PC-9 (cell line): Measurements from ENCODE around the gene SIGLEC8. TPM values are rescaled to one million over a fixed set of nuclear protein-coding genes. Genes with fewer than 3 reads are reported as not detected.

ENCODE experiments used
- BruUV-seq: library from RNA; stranded (reverse); fragments of 400-500 nt; replicated peaks from 2 replicates; lab custom pipeline; 2021; lab: Mats Ljungman, UMichigan
- CTCF ChIA-PET: fragments of 300-600 bp; sonication (Branson Sonifier 250); formaldehyde crosslinking; loops from one replicate; lab custom pipeline; 2022; ENCODE audit warnings: antibody characterized with exemption; lab: Charles Lee
- POLR2A ChIA-PET: fragments of 300-600 bp; sonication (Branson Sonifier 250); formaldehyde crosslinking; loops from one replicate; lab custom pipeline; 2022; ENCODE audit warnings: antibody characterized with exemption; ENCODE audit not compliant: unreplicated experiment; lab: Charles Lee
- DNase-seq, 2 experiments: peaks; one replicate each; pipeline versions ENCODE4 v3.0.0 to v3.0.0-alpha.2; 2015 to 2022; ENCODE audit warnings: mixed read lengths in 1 of 2
- H2AFZ ChIP-seq: fragments of 200-600 bp; sonication (generic); 2 replicates; pipeline ENCODE4 v1.8.1; 2017; ENCODE audit warnings: antibody characterized with exemption
- H3F3A ChIP-seq: fragments of 200-600 bp; sonication (generic); 2 replicates; pipeline ENCODE4 v1.8.1; 2017; ENCODE audit warnings: antibody characterized with exemption, mild to moderate bottlenecking, low read depth; ENCODE audit not compliant: insufficient read depth
- H3K27ac ChIP-seq: fragments of 200-600 bp; sonication (generic); 2 replicates; pipeline ENCODE4 v1.6.1; 2016; ENCODE audit warnings: mixed run types
- H3K27me3 ChIP-seq: fragments of 200-600 bp; sonication (generic); 2 replicates; pipeline ENCODE4 v1.6.1; 2016; ENCODE audit warnings: low read depth, mixed run types; ENCODE audit not compliant: insufficient read depth
- H3K36me3 ChIP-seq: fragments of 200-600 bp; sonication (generic); 2 replicates; pipeline ENCODE4 v1.6.1; 2016; ENCODE audit warnings: low read depth, mixed run types
- H3K4me1 ChIP-seq: fragments of 200-600 bp; sonication (generic); replicated peaks from 2 replicates; pipeline ENCODE4 v1.6.1; 2016; ENCODE audit warnings: mixed run types; ENCODE audit not compliant: insufficient read depth
- H3K4me2 ChIP-seq: fragments of 200-600 bp; sonication (generic); 2 replicates; pipeline ENCODE4 v1.6.1; 2017; ENCODE audit warnings: mixed run types
- H3K4me3 ChIP-seq: fragments of 200-600 bp; sonication (generic); 2 replicates; pipeline ENCODE4 v1.6.1; 2016; ENCODE audit warnings: mixed run types
- H3K79me2 ChIP-seq: fragments of 200-600 bp; sonication (generic); 2 replicates; pipeline ENCODE4 v1.6.1; 2017; ENCODE audit warnings: low read depth, mixed run types
- H3K9me2 ChIP-seq: fragments of 200-600 bp; sonication (generic); 2 replicates; pipeline ENCODE4 v1.8.1; 2017; ENCODE audit warnings: mild to moderate bottlenecking; ENCODE audit not compliant: insufficient read depth
- H3K9me3 ChIP-seq: fragments of 200-600 bp; sonication (generic); 2 replicates; pipeline ENCODE4 v1.8.1; 2016; ENCODE audit warnings: low read depth; ENCODE audit not compliant: insufficient read depth
- H4K20me1 ChIP-seq: fragments of 200-600 bp; sonication (generic); 2 replicates; pipeline ENCODE4 v1.8.1; 2017; ENCODE audit not compliant: insufficient read depth
- EZH2 ChIP-seq: fragments of 200-600 bp; sonication (generic); IDR thresholded peaks from 2 replicates; pipeline ENCODE4 v1.8.0; 2017; ENCODE audit warnings: antibody characterized with exemption, low read depth
- intact Hi-C: fragments of 100-400 bp; cut with micrococcal nuclease; formaldehyde crosslinking; loops from one replicate; pipeline ENCODE4 v1.10.0; 2022; ENCODE audit not compliant: unreplicated experiment
- total RNA-seq: library from RNA; stranded (reverse); gene quantifications from 2 replicates; pipeline ENCODE4 v1.2.3, GENCODE V29; 2021
- TF ChIP-seq, protein P1 (sequence below): fragments of 200-600 bp; sonication (generic); conservative IDR thresholded peaks from 2 replicates; pipeline ENCODE4 v1.6.1; 2017; ENCODE audit warnings: mixed run types, antibody characterized with exemption, mild to moderate bottlenecking, moderate library complexity

The SIGLEC8 gene
- total RNA-seq, 1 experiment from 2014 or later: not detected

GRCh38 chr19:51479531-51480331 lies 21.5 kb upstream of the SIGLEC8 start:
- H3F3A ChIP-seq: no peaks in the 10 kb centered on the region
- intact Hi-C loops: no loop called here
- H3K36me3 ChIP-seq: no peaks in the 10 kb centered on the region
- no peak overlapping the region for H2AFZ ChIP-seq
- TF ChIP-seq EZH2: no peak
- TF ChIP-seq, protein P1, sequence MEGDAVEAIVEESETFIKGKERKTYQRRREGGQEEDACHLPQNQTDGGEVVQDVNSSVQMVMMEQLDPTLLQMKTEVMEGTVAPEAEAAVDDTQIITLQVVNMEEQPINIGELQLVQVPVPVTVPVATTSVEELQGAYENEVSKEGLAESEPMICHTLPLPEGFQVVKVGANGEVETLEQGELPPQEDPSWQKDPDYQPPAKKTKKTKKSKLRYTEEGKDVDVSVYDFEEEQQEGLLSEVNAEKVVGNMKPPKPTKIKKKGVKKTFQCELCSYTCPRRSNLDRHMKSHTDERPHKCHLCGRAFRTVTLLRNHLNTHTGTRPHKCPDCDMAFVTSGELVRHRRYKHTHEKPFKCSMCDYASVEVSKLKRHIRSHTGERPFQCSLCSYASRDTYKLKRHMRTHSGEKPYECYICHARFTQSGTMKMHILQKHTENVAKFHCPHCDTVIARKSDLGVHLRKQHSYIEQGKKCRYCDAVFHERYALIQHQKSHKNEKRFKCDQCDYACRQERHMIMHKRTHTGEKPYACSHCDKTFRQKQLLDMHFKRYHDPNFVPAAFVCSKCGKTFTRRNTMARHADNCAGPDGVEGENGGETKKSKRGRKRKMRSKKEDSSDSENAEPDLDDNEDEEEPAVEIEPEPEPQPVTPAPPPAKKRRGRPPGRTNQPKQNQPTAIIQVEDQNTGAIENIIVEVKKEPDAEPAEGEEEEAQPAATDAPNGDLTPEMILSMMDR: no peak
- ChIA-PET POLR2A (no interaction called here), CTCF (no interaction called here)
- peaks cover 59% of the 10 kb centered on the region for H3K27me3 ChIP-seq
- no peak for DNase-seq
- H3K79me2 ChIP-seq: no peaks in the 10 kb centered on the region
- no peaks in the 10 kb centered on the region for H3K9me3 ChIP-seq
- H4K20me1 ChIP-seq: no peaks in the 10 kb centered on the region
- no peak overlapping the region for H3K4me3 ChIP-seq
- no peaks in the 10 kb centered on the region for H3K4me1 ChIP-seq
- no peak overlapping the region for H3K27ac ChIP-seq
- BruUV-seq: no TSS peak
- H3K4me2 ChIP-seq: no peak overlapping the region
- H3K9me2 ChIP-seq: no peaks in the 10 kb centered on the region

DNA sequence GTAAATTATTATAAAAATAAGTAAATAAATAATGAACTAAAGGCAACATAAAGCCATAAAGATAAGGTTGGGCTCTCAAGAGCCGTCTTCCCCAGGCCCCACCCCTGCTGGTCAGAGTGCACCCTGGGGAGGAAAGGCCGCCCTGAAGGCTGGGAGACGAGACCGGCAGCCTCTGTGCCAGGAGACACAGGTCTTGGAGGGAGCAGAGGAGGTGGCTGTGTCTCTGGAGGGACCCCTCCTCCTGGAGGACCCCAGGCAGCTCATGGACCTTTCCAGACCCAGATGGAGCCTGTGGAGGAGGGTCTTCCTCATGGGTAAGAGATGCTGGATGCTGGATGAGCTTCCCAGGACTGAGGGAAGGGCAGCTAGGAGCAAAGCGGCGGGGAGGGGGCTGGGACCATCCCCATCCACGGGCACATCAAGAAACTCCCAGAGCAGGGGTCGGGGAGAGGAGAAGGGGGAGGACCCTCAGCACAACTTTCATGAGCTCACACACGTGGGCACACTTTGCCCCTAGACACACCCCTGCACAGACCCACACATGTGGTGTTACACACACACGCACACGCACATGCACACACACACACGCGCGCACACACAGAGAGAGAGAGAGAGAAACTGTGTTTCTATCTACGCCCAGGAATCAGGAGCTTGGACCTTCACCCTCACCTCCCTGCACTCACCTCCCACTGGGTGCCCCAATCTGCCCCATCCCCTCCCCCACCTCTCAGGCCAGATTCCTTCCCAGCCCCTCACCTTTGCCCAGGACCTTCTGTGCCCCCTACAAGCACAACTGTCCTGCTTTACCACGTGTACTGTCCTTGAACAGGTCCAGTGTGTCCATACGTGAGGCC lies 20.4 kb upstream of the SIGLEC8 start, which contains the start of gene CEACAM18:
CEACAM18 (plus strand) TSS at position 159 of the 854 bp plus-strand sequence.
- no peak for DNase-seq
- no peak within 1 kb of the TSS for H3K4me3 ChIP-seq
- intact Hi-C loops: no loop called here
- H3K4me1 ChIP-seq: no peaks in the 10 kb centered on the region
- H3K4me2 ChIP-seq: no peak within 1 kb of the TSS
- ChIA-PET CTCF (no interaction called here), POLR2A (no interaction called here)
- BruUV-seq: no TSS peak
- TF ChIP-seq EZH2: no peak
- TF ChIP-seq, protein P1: no peak
- no peaks in the 10 kb centered on the region for H3F3A ChIP-seq
- peaks cover 59% of the 10 kb centered on the region for H3K27me3 ChIP-seq
- no peaks in the 10 kb centered on the region for H3K79me2 ChIP-seq
- no peak within 1 kb of the TSS for H3K27ac ChIP-seq
- H3K9me3 ChIP-seq: no peaks in the 10 kb centered on the region
- H2AFZ ChIP-seq: no peak within 1 kb of the TSS
- no peaks in the 10 kb centered on the region for H4K20me1 ChIP-seq
- H3K36me3 ChIP-seq: no peaks in the 10 kb centered on the region
- no peaks in the 10 kb centered on the region for H3K9me2 ChIP-seq

DNA sequence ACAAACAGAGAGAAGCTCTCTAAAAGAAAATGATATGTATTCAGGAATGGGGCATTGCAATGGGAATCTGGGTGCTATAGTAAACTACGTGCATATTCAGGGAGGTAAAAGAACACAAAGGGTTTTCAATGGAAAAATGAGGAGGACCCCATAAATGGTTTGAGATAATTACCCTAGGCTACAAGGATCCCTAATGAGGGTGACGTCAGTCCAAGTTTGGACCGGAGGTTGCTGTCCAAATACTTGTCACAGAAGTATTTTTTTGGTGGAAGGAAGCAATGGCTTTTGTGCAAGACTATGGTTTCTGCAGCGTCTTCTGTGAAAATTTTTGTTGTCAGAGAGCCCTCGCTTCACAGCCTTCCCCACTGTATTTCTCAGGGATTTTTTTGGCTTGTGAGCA lies 19.1 kb upstream of the SIGLEC8 start:
- no peak for TF ChIP-seq EZH2
- no peaks in the 10 kb centered on the region for H3K4me1 ChIP-seq
- no TSS peak for BruUV-seq
- no peaks in the 10 kb centered on the region for H3K79me2 ChIP-seq
- POLR2A ChIA-PET: no interaction called here
- no peaks in the 10 kb centered on the region for H4K20me1 ChIP-seq
- no peak overlapping the region for H2AFZ ChIP-seq
- DNase-seq: no peak
- no peak overlapping the region for H3K4me3 ChIP-seq
- H3K9me2 ChIP-seq: no peaks in the 10 kb centered on the region
- H3K4me2 ChIP-seq: no peak overlapping the region
- H3F3A ChIP-seq: no peaks in the 10 kb centered on the region
- no peaks in the 10 kb centered on the region for H3K9me3 ChIP-seq
- H3K27ac ChIP-seq: no peak overlapping the region
- CTCF ChIA-PET: no interaction called here
- intact Hi-C loops: no loop called here
- peaks cover 46% of the 10 kb centered on the region for H3K27me3 ChIP-seq
- no peaks in the 10 kb centered on the region for H3K36me3 ChIP-seq
